HAP-1 (cell line): Measurements from ENCODE around the gene SERPINA12.

ENCODE experiments used
- DNase-seq, 2 experiments: peaks; one replicate each; pipeline ENCODE4 v3.0.0-alpha.2; 2016 to 2020; ENCODE audit warnings: low spot score in 2 of 2
- H3K27me3 ChIP-seq: fragments of 250-450 bp; sonication (Bioruptor Pico); 2 replicates; pipeline ENCODE4 v1.5.1; 2020; ENCODE audit warnings: low read depth, mild to moderate bottlenecking, moderate library complexity
- H3K36me3 ChIP-seq: fragments of 250-450 bp; sonication (Bioruptor Pico); replicated peaks from 2 replicates; pipeline ENCODE4 v1.5.1; 2020; ENCODE audit warnings: mild to moderate bottlenecking
- H3K4me1 ChIP-seq: fragments of 250-450 bp; sonication (Bioruptor Pico); 2 replicates; pipeline ENCODE4 v1.5.1; 2020; ENCODE audit warnings: mild to moderate bottlenecking
- H3K4me3 ChIP-seq: fragments of 250-450 bp; sonication (Bioruptor Pico); 2 replicates; pipeline ENCODE4 v1.5.1; 2020; ENCODE audit warnings: mild to moderate bottlenecking, moderate library complexity
- H3K9me3 ChIP-seq: fragments of 250-450 bp; sonication (Bioruptor Pico); 2 replicates; pipeline ENCODE4 v1.5.1; 2020; ENCODE audit warnings: mild to moderate bottlenecking, moderate library complexity
- in situ Hi-C: fragments of 300-500 bp; cut with MboI; formaldehyde crosslinking; loops from 3 replicates; pipeline ENCODE4 v1.14.3; 2020; ENCODE audit warnings: low sequenced_read_pairs, inconsistent platforms, mixed read lengths

The SERPINA12 gene

DNA sequence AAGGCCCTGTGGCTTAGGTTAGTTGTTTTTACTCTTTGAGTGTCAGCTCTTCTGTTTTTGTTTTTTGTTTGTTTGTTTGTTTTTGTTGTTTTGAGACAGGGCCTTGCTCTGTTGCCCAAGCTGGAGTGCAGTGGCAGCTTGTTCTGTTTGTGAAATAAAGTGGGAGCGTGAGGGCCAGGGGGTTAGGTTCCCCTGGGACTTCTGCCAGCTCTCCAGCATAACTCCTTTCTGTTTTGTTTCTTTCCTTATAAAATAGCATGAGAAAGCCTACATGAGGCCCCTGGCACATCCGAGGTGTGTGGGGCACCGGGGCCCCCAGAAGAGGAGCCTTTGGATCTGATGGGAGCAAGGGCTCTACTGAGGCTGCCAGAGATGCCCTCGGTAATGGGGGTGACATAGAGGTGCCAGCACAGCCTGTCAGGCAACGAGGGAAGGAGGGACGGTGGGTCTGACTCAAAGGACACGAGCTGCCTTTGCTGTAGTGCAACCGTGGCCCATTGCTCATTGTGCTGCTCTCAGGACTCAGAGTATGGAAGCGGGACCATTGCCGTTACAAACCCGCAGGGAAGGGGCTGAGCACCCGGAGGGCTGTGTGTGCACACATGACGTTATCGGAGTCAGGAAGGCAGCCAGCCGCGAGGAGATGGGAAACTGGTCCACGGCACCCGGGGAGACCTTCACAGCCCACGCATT, 47.6 kb downstream of the SERPINA12 start:
- Histone ChIP-seq H3K27me3 (no peaks in the 10 kb centered on the region), H3K4me1 (no peaks in the 10 kb centered on the region; the same call in 1 of the 2 replicates), H3K4me3 (no peak overlapping the region), H3K36me3 (no peaks in the 10 kb centered on the region), H3K9me3 (no peaks in the 10 kb centered on the region)
- DNase-seq = no peak
- in situ Hi-C loops = no loop called here

DNA sequence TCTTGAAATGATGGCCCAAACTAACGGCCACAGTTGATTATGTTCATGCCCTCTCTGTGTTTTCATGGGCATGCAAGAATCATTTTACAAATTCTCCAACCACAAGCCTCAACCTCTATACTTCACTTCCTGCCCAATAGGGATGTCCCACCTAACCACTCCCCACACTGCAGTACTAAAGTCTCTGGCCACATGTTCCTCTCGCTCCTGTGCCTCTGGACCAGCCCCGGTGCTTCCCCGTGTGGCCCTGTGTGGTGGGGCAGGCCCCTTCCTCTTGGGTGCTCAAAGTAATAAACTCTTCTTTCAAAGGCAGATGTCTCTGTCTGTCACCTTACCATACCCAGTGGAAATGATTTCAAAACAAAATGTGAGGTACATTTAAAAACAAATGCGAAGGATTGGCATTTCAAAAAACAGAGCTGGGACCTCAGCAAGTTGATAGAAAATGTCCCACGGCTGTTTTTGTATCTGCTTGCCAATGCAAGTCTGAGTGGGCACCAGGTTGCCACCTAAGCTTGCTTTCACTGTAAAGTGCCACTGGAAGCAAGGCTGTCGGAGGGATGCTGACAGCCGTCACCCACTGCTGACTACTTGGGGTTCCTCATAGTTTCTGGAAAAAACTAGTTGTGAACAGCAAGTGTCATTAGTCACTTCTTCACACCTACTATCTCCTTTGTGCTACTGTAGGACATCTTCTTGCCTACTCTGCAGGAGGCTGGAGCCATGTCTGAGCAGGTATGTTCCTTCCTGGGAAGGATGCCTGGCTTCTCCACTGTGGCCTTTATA, 48.4 kb downstream of the SERPINA12 start:
- Histone ChIP-seq H3K4me3 (no peak overlapping the region), H3K4me1 (no peaks in the 10 kb centered on the region), H3K36me3 (no peaks in the 10 kb centered on the region), H3K9me3 (no peaks in the 10 kb centered on the region), H3K27me3 (no peaks in the 10 kb centered on the region)
- DNase-seq = no peak
- in situ Hi-C loops = no loop called here

DNA sequence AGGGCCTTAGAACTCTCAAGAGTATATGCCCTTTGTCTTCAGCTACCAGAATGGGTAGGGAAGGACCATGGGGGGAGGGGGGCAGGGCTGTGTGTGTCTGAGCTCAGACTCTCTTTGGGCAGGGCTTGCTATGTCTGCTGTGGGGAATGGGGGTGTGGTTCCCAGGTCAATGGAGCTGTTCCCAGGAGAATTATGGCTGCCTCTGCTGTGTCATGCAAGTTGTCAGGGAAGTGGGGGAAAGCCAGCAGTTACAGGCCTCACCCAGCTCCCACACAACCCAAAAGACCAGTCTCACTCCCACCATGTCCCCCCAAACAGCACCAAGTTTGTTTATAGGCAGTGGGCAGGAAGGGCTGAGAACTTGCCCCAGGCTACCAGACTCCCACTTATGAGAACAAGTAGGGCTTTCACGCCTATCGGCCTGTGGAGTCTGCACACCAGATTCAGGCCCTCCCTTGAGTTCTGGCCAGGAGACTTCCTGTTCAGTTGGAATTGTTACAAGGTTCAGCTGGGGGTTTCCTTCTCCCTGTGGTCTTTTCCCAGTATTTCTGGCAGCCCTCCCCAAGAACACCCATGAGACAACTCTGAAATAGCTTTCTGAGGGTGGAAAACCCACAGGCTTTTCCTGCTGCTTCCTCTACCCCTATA, 50.6 kb downstream of the SERPINA12 start:
- Histone ChIP-seq H3K27me3 (no peaks in the 10 kb centered on the region), H3K4me3 (no peak overlapping the region), H3K9me3 (no peaks in the 10 kb centered on the region), H3K36me3 (no peaks in the 10 kb centered on the region), H3K4me1 (no peaks in the 10 kb centered on the region)
- DNase-seq = no peak
- in situ Hi-C loops = no loop called here

- Histone ChIP-seq H3K4me1 (no peaks in the 10 kb centered on the region), H3K27me3 (no peaks in the 10 kb centered on the region), H3K4me3 (no peak overlapping the region), H3K9me3 (no peaks in the 10 kb centered on the region), H3K36me3 (no peaks in the 10 kb centered on the region)
- in situ Hi-C loops = no loop called here
- DNase-seq = no peak
These were observed 51.2 kb downstream of the SERPINA12 start for GRCh38 chr14:94458096-94458495.

DNA sequence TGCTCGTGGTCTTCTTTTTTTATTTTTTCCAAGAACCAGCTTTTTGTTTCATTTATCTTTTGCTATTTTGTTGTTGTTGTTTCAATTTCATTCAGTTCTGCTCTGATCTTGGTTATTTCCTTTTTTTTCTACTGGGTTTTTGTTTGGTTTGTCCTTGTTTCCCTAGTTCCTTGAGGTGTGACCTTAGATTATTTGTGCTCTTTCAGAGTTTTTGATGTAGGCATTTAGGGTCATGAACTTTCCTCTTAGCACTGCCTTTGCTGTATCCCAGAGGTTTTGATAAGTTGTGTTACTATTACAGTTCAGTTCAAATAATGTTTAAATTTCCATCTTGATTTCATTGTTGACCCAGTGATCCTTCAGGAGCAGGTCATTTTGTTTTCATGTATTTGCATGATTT, 53.3 kb downstream of the SERPINA12 start:
- no peaks in the 10 kb centered on the region for H3K27me3 ChIP-seq
- peaks cover 13% of the 10 kb centered on the region for H3K4me1 ChIP-seq

GRCh38 chr14:94451826-94452225, 57.4 kb downstream of the SERPINA12 start:
- Histone ChIP-seq H3K27me3 (no peaks in the 10 kb centered on the region), H3K36me3 (no peaks in the 10 kb centered on the region), H3K4me3 (no peak overlapping the region), H3K4me1 (peaks cover 17% of the 10 kb centered on the region), H3K9me3 (no peaks in the 10 kb centered on the region)
- in situ Hi-C loops = no loop called here
- peak in 1 of 2 experiments; percentile 16 for DNase-seq

More for the DNA sequence above, 53.3 kb downstream of the SERPINA12 start:
- no peaks in the 10 kb centered on the region for H3K9me3 ChIP-seq
- H3K4me3 ChIP-seq = no peak overlapping the region
- in situ Hi-C loops = no loop called here
- no peaks in the 10 kb centered on the region for H3K36me3 ChIP-seq
- no peak for DNase-seq

DNA sequence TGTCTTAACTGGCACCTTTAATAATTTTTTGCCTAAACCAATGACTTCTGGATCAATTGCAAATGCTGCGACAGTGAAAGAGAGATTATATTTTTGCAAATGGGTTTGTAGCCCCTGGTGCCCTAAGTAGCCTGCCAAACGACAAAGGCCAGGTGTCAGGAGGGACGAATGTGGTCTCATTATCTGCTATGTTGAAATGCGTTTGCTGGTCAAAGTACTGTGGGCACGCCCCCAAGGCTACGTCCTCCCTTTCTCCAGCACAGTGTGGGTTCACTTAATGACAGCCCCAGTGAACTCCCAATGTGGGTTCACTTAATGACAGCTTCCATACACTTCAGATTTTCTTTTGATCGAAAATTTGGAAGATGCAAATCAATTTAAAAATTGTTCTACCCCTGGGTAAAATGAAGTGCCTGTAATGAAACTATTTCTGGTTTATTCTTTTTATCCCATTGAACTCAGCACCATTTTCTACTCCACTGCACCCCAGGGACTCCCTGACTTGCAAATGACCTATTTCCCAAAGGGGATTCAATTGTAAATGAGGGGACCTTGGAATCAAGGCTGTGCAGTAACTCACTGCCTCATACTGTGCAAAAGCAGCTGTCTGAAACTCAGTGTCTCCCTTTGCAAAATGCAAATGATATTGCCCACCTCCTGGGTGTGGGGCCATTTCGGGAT, 58.0 kb downstream of the SERPINA12 start:
- Histone ChIP-seq H3K4me3 (no peak overlapping the region), H3K27me3 (no peaks in the 10 kb centered on the region), H3K36me3 (no peaks in the 10 kb centered on the region), H3K9me3 (no peaks in the 10 kb centered on the region), H3K4me1 (peaks cover 17% of the 10 kb centered on the region)
- DNase-seq = peak; percentile 58 to 77
- in situ Hi-C loops = no loop called here

DNA sequence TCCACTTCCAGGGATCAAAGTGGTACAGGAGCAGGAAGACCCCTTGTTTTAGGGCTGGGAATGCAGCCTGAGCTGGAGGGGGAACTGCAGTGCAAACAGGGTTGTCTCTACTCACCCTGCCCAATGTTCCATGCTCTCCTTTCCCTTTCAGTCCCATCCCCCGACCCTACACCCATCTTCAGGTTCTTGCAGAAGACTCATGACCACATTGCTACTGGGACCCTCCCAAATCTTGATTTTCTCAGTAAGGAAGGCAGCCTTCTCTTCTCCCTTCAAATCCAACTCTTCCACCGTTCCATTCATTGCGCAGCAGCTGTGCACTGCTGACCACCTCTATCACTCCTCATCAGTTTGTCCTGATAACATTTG, 58.6 kb downstream of the SERPINA12 start:
- H3K4me3 ChIP-seq = no peak overlapping the region
- peaks cover 17% of the 10 kb centered on the region for H3K4me1 ChIP-seq
- in situ Hi-C loops = no loop called here
- DNase-seq = no peak
- H3K9me3 ChIP-seq = no peaks in the 10 kb centered on the region
- H3K27me3 ChIP-seq = no peaks in the 10 kb centered on the region
- no peaks in the 10 kb centered on the region for H3K36me3 ChIP-seq

- DNase-seq = no peak
- no peak overlapping the region for H3K4me3 ChIP-seq
- H3K9me3 ChIP-seq = no peaks in the 10 kb centered on the region
- H3K4me1 ChIP-seq = peaks cover 17% of the 10 kb centered on the region
- in situ Hi-C loops = no loop called here
- H3K27me3 ChIP-seq = no peaks in the 10 kb centered on the region
- H3K36me3 ChIP-seq = no peaks in the 10 kb centered on the region
These were observed 59.3 kb downstream of the SERPINA12 start for GRCh38 chr14:94449930-94450329.

DNA sequence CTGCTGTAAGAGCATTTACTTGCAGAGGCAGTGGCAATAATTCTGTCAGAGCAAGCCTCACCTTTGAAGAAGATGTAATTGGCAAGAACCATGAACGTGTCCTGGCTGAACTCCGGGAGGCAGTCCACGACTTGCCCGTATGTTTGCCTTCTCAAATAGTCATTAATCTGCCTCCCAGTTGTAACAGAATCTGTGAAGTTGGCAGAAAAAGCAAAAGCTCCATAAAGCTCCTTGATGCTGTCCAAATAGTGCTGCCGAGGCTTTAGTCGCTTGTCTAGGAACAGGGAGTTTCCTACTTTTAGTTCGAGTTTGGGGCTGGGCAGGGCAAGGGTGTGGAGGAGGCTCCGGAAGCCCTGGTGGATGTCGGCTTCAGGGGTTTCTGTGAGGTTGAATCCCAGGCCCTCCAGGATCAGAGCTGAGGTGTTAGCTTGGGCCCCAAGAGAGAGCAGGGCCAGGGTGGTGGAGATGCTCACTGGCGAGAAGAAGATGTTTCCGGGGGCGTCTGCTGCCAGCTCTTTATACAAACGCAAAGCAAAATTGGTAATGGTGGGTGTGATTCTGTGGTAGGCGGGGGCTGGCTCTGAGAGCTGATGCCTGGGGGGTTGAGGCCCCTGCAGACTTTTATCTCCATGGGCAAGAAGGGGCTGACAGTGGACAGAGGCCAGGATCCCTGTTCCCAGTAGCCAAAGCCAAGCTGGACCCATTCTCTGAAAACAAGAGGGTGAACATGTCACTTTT, 61.0 kb downstream of the SERPINA12 start:
- no peaks in the 10 kb centered on the region for H3K27me3 ChIP-seq
- in situ Hi-C loops = no loop called here

DNA sequence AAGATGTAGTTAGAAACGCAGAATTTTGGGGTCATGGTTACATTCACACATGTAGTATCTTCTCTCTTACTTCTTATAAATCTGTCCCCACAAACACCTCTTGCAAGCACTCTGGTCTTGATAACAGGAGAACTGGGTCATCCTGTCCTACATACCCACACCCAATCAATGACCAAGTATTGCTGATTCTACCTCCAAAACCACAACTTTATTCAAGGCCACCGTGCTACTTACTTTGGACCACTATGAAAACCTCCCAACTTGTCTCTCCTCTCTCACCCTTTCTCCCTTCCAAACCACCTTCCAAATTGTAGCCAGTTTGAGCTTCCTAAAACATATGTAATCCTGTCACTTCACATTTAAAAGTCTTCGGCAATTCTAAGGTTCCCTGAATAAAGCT, 62.1 kb downstream of the SERPINA12 start:
- Histone ChIP-seq H3K36me3 (no peaks in the 10 kb centered on the region), H3K4me3 (no peak overlapping the region), H3K27me3 (no peaks in the 10 kb centered on the region), H3K9me3 (no peaks in the 10 kb centered on the region), H3K4me1 (peaks cover 14% of the 10 kb centered on the region)
- DNase-seq = no peak
- in situ Hi-C loops = no loop called here

More for the DNA sequence above, 61.0 kb downstream of the SERPINA12 start:
- H3K4me3 ChIP-seq = no peak overlapping the region
- no peak for DNase-seq
- no peaks in the 10 kb centered on the region for H3K36me3 ChIP-seq
- peaks cover 17% of the 10 kb centered on the region for H3K4me1 ChIP-seq
- no peaks in the 10 kb centered on the region for H3K9me3 ChIP-seq

DNA sequence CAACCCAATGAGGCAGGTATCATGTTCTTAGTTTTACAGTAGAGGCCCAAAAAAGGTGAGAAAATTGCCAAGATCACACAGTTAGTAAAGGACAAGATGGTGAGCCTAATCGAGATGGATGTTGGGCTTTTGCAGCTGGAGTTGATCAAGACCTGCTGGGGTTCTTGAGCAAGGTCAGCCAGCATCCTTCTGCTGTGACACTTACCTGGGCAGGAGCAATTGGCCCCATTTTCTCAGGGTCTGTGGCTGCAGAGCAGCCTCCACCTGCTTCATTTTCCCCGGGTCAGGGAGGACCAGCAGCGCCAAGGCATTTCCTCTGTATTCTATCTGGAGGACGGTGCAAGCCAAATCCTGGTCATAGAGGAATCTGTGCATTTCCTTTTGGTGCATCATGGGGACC, 63.1 kb downstream of the SERPINA12 start:
- H3K27me3 ChIP-seq = no peaks in the 10 kb centered on the region
- H3K36me3 ChIP-seq = no peaks in the 10 kb centered on the region
- no peak for DNase-seq
- H3K4me3 ChIP-seq = no peak overlapping the region
- peaks cover 5% of the 10 kb centered on the region for H3K4me1 ChIP-seq
- H3K9me3 ChIP-seq = no peaks in the 10 kb centered on the region
- in situ Hi-C loops = no loop called here

DNA sequence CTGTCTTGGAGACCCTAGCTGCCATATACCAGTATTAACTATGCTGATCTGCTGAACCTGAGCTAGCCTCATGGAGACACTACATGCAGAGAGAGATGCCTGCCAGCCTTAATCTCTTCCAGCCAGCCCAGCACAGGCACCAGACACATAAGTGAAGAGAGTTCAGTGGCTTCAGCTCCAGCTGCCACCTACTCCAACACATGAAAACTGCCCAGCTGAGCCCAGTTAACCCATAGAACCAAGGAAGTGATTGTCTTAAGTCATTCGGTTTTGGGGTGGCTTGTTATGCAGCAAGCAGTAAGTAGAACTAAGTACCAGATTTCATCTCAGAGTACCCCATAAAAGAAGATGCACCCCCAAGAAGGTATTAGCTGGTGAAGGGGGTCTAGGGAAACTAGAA, 64.3 kb downstream of the SERPINA12 start:
- in situ Hi-C loops = no loop called here
- H3K4me1 ChIP-seq = no peaks in the 10 kb centered on the region
- H3K36me3 ChIP-seq = no peaks in the 10 kb centered on the region
- DNase-seq = no peak
- H3K27me3 ChIP-seq = no peaks in the 10 kb centered on the region
- H3K9me3 ChIP-seq = no peaks in the 10 kb centered on the region
- no peak overlapping the region for H3K4me3 ChIP-seq
